ENCODE measurements around the gene FAS.

DNA sequence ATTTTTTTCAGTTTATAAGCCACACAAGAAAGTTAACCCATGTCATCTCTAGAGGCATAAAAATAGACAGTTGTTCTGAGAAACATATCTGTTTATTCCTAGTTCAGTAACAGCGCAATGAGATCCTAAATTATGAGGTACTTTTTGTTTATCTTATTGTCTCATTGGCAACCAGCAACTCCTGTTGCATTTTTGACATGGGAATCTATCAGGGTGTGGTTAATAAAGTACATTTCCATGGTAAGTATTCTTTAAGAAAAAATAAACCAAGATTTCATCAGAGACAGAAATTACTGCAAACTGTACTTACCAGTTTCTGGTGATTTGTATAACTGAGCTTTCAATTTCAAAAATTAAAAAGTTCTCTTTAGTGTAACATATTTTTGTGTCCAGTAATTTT lies 9.0 kb downstream of the FAS start:
- TF ChIP-seq REST (IDR thresholded peaks at IDR 0.05; ENCODE audit: borderline replicate concordance) (no peak), REST (CRISPR knock-in tag; IDR thresholded peaks at IDR 0.05; ENCODE audit: low read depth) (no peak), GTF2F1 (IDR thresholded peaks at IDR 0.05; ENCODE audit: low read depth, low read length) (no peak), POLR2A (conservative IDR thresholded peaks at IDR 0.05) (no peak), STAT5A (IDR thresholded peaks at IDR 0.05; ENCODE audit: borderline replicate concordance, low read length) (no peak), RFX7 (CRISPR knock-in tag; IDR thresholded peaks at IDR 0.05) (no peak), RFX5 (IDR thresholded peaks at IDR 0.05; ENCODE audit: low read depth, low read length) (no peak), ZZZ3 (IDR thresholded peaks at IDR 0.05) (no peak), JUN (IDR thresholded peaks at IDR 0.05; ENCODE audit: borderline replicate concordance, low read depth, low read length) (no peak), JUN (CRISPR knock-in tag; IDR thresholded peaks at IDR 0.05; ENCODE audit: borderline replicate concordance) (no peak), PTTG1 (tag; IDR thresholded peaks at IDR 0.05; ENCODE audit: low read depth) (no peak), IRF1 (CRISPR knock-in tag; IDR thresholded peaks at IDR 0.05; ENCODE audit: borderline replicate concordance) (no peak), RAD51 (IDR thresholded peaks at IDR 0.05; ENCODE audit: borderline replicate concordance, low read depth) (no peak)
- TF ChIP-seq, protein P1, sequence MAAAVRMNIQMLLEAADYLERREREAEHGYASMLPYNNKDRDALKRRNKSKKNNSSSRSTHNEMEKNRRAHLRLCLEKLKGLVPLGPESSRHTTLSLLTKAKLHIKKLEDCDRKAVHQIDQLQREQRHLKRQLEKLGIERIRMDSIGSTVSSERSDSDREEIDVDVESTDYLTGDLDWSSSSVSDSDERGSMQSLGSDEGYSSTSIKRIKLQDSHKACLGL (CRISPR knock-in tag; IDR thresholded peaks at IDR 0.05; ENCODE audit: borderline replicate concordance, poor library complexity, severe bottlenecking), result no peak

All from K562 (cell line).